Suprapubic skin (tissue), 4 donors: ENCODE data around the gene SCUBE2.

Source experiments
- POLR2A ChIP-seq, 2 donors: fragments of 450-650 bp; IDR thresholded peaks; one replicate each; pipeline ENCODE4 v1.6.1; 2017; ENCODE audit warnings: antibody characterized with exemption in 2 of 2, mild to moderate bottlenecking in 2 of 2, moderate library complexity in 2 of 2
- POLR2AphosphoS5 ChIP-seq, 3 donors: sonication (generic); formaldehyde crosslinking; IDR thresholded peaks; one replicate each; pipeline ENCODE4 v1.6.1; 2017; ENCODE audit warnings: antibody characterized with exemption in 3 of 3
- TF ChIP-seq, protein P1 (sequence below), 2 donors: fragments of 200-600 bp in 1 of 2; fragments of 450-650 bp in 1 of 2; sonication (generic) in 1 of 2; IDR thresholded peaks; one replicate each; pipeline ENCODE4 v1.5.1; 2016 to 2019; ENCODE audit warnings: antibody characterized with exemption in 2 of 2, mild to moderate bottlenecking in 1 of 2, moderate library complexity in 1 of 2

- TF ChIP-seq, protein P1, sequence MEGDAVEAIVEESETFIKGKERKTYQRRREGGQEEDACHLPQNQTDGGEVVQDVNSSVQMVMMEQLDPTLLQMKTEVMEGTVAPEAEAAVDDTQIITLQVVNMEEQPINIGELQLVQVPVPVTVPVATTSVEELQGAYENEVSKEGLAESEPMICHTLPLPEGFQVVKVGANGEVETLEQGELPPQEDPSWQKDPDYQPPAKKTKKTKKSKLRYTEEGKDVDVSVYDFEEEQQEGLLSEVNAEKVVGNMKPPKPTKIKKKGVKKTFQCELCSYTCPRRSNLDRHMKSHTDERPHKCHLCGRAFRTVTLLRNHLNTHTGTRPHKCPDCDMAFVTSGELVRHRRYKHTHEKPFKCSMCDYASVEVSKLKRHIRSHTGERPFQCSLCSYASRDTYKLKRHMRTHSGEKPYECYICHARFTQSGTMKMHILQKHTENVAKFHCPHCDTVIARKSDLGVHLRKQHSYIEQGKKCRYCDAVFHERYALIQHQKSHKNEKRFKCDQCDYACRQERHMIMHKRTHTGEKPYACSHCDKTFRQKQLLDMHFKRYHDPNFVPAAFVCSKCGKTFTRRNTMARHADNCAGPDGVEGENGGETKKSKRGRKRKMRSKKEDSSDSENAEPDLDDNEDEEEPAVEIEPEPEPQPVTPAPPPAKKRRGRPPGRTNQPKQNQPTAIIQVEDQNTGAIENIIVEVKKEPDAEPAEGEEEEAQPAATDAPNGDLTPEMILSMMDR (IDR thresholded peaks at IDR 0.05) = no peak
- TF ChIP-seq POLR2AphosphoS5 (IDR thresholded peaks at IDR 0.05) (no peak), POLR2A (IDR thresholded peaks at IDR 0.05) (no peak)
Measured at GRCh38 chr11:9112075-9112474, 20.7 kb upstream of the SCUBE2 start.
